ENCODE data around the gene SPRR5.

The SPRR5 gene

DNA sequence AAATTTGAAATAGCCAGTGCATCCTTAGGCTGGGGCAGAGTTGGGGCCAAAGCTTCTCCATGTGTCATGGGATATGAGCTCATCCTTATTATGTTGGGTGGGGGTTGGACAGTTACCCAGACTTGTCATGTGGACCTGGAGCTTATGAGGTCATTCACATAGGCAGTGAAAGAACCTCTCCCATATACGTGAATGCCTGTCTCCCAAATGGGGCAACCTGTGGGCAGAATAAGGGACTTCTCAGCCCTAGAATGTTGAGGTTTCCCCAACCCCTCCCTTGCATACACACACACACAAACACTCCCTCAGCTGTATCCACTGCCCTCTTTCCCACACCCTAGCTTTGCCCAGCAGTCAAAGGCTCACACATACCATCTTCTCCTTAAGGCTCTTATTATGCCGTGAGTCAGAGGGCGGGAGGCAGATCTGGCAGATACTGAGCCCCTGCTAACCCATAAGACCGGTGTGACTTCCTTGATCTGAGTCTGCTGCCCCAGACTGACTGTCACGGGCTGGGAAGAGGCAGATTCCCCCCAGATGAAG, 40.9 kb upstream of the SPRR5 start:
- H3K4me3 ChIP-seq (ENCODE audit: low read length) = no peak overlapping the region
- H3K4me2 ChIP-seq (ENCODE audit: low read depth, low read length) = no peak overlapping the region
- no peaks in the 10 kb centered on the region for H3K9me2 ChIP-seq (replicated peaks; ENCODE audit: insufficient read depth, low read length)
- no peaks in the 10 kb centered on the region for H4K20me1 ChIP-seq (ENCODE audit: insufficient read depth, low read length)
- no peak for TF ChIP-seq EZH2phosphoT487 (IDR thresholded peaks at IDR 0.05; ENCODE audit: low read length)
- no peak overlapping the region for H3K9ac ChIP-seq (ENCODE audit: low read length)
- H3K36me3 ChIP-seq (replicated peaks; ENCODE audit: insufficient read depth, low read length) = no peaks in the 10 kb centered on the region
- no peaks in the 10 kb centered on the region for H3K4me1 ChIP-seq (ENCODE audit: low read length)
- DNase-seq = no peak
- no peaks in the 10 kb centered on the region for H3F3A ChIP-seq (ENCODE audit: insufficient read depth, low read length)
- H3K9me3 ChIP-seq (replicated peaks; ENCODE audit: insufficient read depth, low read length) = no peaks in the 10 kb centered on the region
- H3K27ac ChIP-seq (ENCODE audit: low read length) = no peak overlapping the region
- no peak overlapping the region for H2AFZ ChIP-seq (ENCODE audit: low read length)
- no peaks in the 10 kb centered on the region for H3K79me2 ChIP-seq (ENCODE audit: low read length)
- no peaks in the 10 kb centered on the region for H3K27me3 ChIP-seq (replicated peaks; ENCODE audit: insufficient read depth, low read length)

DNA sequence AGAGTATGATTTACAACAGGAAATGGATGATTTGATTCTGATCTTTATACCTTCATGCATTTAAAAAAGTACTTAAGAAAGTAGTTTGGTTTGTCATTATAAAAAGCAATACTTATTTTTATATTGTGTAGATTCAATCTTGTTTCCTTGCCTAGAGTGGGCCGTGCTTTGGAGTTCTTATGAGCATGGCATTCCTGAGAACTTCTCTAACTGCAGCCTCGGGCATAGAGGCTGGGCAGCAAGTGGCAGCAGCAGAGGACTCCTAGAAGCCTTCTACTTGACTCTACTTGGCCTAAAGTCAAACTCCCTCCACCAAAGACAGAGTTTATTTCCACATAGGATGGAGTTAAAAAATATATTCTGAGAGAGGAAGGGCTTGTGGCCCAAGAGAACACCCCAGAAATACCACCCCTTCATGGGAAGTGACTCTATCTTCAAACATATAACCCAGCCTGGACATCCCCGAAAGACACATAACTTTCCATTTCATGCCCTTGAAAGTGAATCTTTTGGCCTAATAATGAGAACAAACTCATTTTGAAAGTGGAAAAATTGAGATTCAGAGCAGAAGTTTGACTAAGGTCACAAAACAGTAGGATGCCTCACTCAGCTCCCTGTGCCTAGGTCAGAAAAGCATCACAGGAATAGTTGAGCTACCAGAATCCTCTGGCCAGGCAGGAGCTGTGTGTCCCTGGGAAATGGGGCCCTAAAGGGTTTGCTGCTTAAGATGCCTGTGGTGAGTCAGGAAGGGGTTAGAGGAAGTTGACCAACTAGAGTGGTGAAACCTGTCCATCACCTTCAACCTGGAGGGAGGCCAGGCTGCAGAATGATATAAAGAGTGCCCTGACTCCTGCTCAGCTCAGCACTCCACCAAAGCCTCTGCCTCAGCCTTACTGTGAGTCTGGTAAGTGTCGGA, 39.1 kb upstream of the SPRR5 start, which contains the start of gene IVL:
Gene IVL, plus strand, starts transcription at position 861 of the 916 bp plus-strand sequence. CDS start 1,252 bp downstream, outside the sequence.
- Histone ChIP-seq H2AFZ (ENCODE audit: low read length) (no peak within 1 kb of the TSS), H3F3A (ENCODE audit: insufficient read depth, low read length) (no peaks in the 10 kb centered on the region), H3K9ac (ENCODE audit: low read length) (no peak within 1 kb of the TSS), H3K27ac (ENCODE audit: low read length) (no peak within 1 kb of the TSS), H3K4me3 (ENCODE audit: low read length) (no peak within 1 kb of the TSS), H4K20me1 (ENCODE audit: insufficient read depth, low read length) (no peaks in the 10 kb centered on the region), H3K27me3 (replicated peaks; ENCODE audit: insufficient read depth, low read length) (no peaks in the 10 kb centered on the region), H3K4me1 (ENCODE audit: low read length) (no peaks in the 10 kb centered on the region), H3K4me2 (ENCODE audit: low read depth, low read length) (no peak within 1 kb of the TSS), H3K79me2 (ENCODE audit: low read length) (no peaks in the 10 kb centered on the region), H3K9me3 (replicated peaks; ENCODE audit: insufficient read depth, low read length) (no peaks in the 10 kb centered on the region), H3K9me2 (replicated peaks; ENCODE audit: insufficient read depth, low read length) (no peaks in the 10 kb centered on the region), H3K36me3 (replicated peaks; ENCODE audit: insufficient read depth, low read length) (no peaks in the 10 kb centered on the region)
- DNase-seq = no peak
- TF ChIP-seq, protein P1, sequence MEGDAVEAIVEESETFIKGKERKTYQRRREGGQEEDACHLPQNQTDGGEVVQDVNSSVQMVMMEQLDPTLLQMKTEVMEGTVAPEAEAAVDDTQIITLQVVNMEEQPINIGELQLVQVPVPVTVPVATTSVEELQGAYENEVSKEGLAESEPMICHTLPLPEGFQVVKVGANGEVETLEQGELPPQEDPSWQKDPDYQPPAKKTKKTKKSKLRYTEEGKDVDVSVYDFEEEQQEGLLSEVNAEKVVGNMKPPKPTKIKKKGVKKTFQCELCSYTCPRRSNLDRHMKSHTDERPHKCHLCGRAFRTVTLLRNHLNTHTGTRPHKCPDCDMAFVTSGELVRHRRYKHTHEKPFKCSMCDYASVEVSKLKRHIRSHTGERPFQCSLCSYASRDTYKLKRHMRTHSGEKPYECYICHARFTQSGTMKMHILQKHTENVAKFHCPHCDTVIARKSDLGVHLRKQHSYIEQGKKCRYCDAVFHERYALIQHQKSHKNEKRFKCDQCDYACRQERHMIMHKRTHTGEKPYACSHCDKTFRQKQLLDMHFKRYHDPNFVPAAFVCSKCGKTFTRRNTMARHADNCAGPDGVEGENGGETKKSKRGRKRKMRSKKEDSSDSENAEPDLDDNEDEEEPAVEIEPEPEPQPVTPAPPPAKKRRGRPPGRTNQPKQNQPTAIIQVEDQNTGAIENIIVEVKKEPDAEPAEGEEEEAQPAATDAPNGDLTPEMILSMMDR (IDR thresholded peaks at IDR 0.05; ENCODE audit: low read length) = no peak
- TF ChIP-seq EZH2phosphoT487 (IDR thresholded peaks at IDR 0.05; ENCODE audit: low read length) (no peak), EZH2 (optimal IDR thresholded peaks at IDR 0.05; ENCODE audit: low read depth, low read length) (no peak)

DNA sequence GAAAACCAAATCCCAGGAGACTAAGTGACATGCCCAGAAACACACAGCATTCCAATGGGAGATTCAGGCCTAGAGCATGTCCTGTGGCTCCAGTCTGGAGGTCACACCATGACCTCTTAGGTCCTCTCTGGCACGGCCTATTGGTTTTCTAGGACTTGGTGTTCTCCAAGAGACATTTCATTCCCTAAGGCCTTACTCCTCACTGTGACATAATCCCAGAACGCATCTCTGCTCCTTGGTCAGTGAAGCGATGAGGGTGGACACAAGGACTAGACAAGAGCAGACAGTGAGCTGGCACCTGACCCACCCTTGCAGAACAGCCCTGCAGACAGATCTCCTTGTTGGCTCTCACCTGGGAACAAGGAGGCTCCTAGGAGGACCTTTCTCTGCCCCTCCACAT, 37.8 kb upstream of the SPRR5 start:
- H3K36me3 ChIP-seq (replicated peaks; ENCODE audit: insufficient read depth, low read length) = no peaks in the 10 kb centered on the region
- H2AFZ ChIP-seq (ENCODE audit: low read length) = no peak overlapping the region
- no peaks in the 10 kb centered on the region for H3K9me3 ChIP-seq (replicated peaks; ENCODE audit: insufficient read depth, low read length)
- no peak overlapping the region for H3K4me2 ChIP-seq (ENCODE audit: low read depth, low read length)
- H3F3A ChIP-seq (ENCODE audit: insufficient read depth, low read length) = no peaks in the 10 kb centered on the region
- TF ChIP-seq EZH2phosphoT487 (IDR thresholded peaks at IDR 0.05; ENCODE audit: low read length) = no peak
- TF ChIP-seq EZH2 (optimal IDR thresholded peaks at IDR 0.05; ENCODE audit: low read depth, low read length) = no peak
- TF ChIP-seq, protein P1 (IDR thresholded peaks at IDR 0.05; ENCODE audit: low read length) = no peak
- no peak overlapping the region for H3K27ac ChIP-seq (ENCODE audit: low read length)
- no peak overlapping the region for H3K4me3 ChIP-seq (ENCODE audit: low read length)
- no peak for DNase-seq
- H3K27me3 ChIP-seq (replicated peaks; ENCODE audit: insufficient read depth, low read length) = no peaks in the 10 kb centered on the region
- H3K4me1 ChIP-seq (ENCODE audit: low read length) = no peaks in the 10 kb centered on the region
- H3K79me2 ChIP-seq (ENCODE audit: low read length) = no peaks in the 10 kb centered on the region
- no peaks in the 10 kb centered on the region for H4K20me1 ChIP-seq (ENCODE audit: insufficient read depth, low read length)
- H3K9me2 ChIP-seq (replicated peaks; ENCODE audit: insufficient read depth, low read length) = no peaks in the 10 kb centered on the region
- H3K9ac ChIP-seq (ENCODE audit: low read length) = no peak overlapping the region
